Ishikawa (cell line): ENCODE data around the gene FEM1C.

Source experiments
- CEBPB ChIP-seq: IDR thresholded peaks from 2 replicates; pipeline ENCODE4 v1.6.1; 2012
- CREB1 ChIP-seq: IDR thresholded peaks from 2 replicates; pipeline ENCODE4 v1.6.1; 2012; ENCODE audit warnings: low read depth
- EGR1 ChIP-seq: IDR thresholded peaks from 2 replicates; pipeline ENCODE4 v1.6.1; 2012
- EP300 ChIP-seq: IDR thresholded peaks from 2 replicates; pipeline ENCODE4 v1.6.1; 2012; ENCODE audit warnings: borderline replicate concordance
- FOXM1 ChIP-seq: IDR thresholded peaks from 2 replicates; pipeline ENCODE4 v1.6.1; 2012; ENCODE audit warnings: low read depth, borderline replicate concordance
- NFIC ChIP-seq: IDR thresholded peaks from 2 replicates; pipeline ENCODE4 v1.6.1; 2012
- RAD21 ChIP-seq: IDR thresholded peaks from 2 replicates; pipeline ENCODE4 v1.6.1; 2012; ENCODE audit warnings: low read depth
- TAF1 ChIP-seq: IDR thresholded peaks from 2 replicates; pipeline ENCODE4 v1.6.1; 2012; ENCODE audit warnings: low read depth, mild to moderate bottlenecking
- TCF12 ChIP-seq: IDR thresholded peaks from 2 replicates; pipeline ENCODE4 v1.6.1; 2012; ENCODE audit warnings: low read depth
- TEAD4 ChIP-seq: IDR thresholded peaks from 2 replicates; pipeline ENCODE4 v1.6.1; 2012
- YY1 ChIP-seq: IDR thresholded peaks from 2 replicates; pipeline ENCODE4 v1.6.1; 2012; ENCODE audit warnings: low read depth
- ZBTB7A ChIP-seq: IDR thresholded peaks from 2 replicates; pipeline ENCODE4 v1.6.1; 2012; ENCODE audit warnings: low read depth
- TF ChIP-seq, protein P1 (sequence below): IDR thresholded peaks from 2 replicates; pipeline ENCODE4 v1.6.1; 2012
- TF ChIP-seq, protein P2 (sequence below): IDR thresholded peaks from 2 replicates; pipeline ENCODE4 v1.6.1; 2012; ENCODE audit warnings: low read depth, mild to moderate bottlenecking
- TF ChIP-seq, protein P3 (sequence below): IDR thresholded peaks from 2 replicates; pipeline ENCODE4 v1.6.1; 2012

FEM1C gene

DNA sequence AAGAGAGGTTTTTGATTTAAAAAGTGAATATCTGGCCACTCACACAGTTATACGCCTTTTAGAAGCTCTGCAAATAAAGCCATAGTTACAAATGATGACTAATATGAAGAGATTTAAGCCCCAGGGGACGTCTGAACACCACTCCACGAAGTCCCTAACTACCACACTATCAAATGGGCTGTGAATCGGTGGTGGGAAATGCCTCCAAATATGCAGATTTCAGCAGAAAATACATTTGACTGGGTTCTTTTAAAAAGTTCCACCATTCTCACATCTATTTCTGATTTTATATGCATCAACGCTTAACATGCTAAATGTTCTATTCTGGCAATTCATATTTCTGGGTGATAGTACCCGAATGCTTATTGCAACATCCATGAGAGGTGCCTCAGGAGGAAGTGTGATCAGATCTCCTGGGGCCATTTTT lies 35.2 kb upstream of the FEM1C start:
- TF ChIP-seq ZBTB7A (no peak), TCF12 (no peak), CREB1 (no peak), RAD21 (no peak), CEBPB (no peak), TAF1 (no peak), FOXM1 (no peak), YY1 (no peak), EP300 (no peak)
- TF ChIP-seq, protein P1, sequence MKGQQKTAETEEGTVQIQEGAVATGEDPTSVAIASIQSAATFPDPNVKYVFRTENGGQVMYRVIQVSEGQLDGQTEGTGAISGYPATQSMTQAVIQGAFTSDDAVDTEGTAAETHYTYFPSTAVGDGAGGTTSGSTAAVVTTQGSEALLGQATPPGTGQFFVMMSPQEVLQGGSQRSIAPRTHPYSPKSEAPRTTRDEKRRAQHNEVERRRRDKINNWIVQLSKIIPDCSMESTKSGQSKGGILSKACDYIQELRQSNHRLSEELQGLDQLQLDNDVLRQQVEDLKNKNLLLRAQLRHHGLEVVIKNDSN, result no peak
- TF ChIP-seq, protein P2, sequence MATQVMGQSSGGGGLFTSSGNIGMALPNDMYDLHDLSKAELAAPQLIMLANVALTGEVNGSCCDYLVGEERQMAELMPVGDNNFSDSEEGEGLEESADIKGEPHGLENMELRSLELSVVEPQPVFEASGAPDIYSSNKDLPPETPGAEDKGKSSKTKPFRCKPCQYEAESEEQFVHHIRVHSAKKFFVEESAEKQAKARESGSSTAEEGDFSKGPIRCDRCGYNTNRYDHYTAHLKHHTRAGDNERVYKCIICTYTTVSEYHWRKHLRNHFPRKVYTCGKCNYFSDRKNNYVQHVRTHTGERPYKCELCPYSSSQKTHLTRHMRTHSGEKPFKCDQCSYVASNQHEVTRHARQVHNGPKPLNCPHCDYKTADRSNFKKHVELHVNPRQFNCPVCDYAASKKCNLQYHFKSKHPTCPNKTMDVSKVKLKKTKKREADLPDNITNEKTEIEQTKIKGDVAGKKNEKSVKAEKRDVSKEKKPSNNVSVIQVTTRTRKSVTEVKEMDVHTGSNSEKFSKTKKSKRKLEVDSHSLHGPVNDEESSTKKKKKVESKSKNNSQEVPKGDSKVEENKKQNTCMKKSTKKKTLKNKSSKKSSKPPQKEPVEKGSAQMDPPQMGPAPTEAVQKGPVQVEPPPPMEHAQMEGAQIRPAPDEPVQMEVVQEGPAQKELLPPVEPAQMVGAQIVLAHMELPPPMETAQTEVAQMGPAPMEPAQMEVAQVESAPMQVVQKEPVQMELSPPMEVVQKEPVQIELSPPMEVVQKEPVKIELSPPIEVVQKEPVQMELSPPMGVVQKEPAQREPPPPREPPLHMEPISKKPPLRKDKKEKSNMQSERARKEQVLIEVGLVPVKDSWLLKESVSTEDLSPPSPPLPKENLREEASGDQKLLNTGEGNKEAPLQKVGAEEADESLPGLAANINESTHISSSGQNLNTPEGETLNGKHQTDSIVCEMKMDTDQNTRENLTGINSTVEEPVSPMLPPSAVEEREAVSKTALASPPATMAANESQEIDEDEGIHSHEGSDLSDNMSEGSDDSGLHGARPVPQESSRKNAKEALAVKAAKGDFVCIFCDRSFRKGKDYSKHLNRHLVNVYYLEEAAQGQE, result no peak
- TF ChIP-seq, protein P3, sequence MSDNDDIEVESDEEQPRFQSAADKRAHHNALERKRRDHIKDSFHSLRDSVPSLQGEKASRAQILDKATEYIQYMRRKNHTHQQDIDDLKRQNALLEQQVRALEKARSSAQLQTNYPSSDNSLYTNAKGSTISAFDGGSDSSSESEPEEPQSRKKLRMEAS, result no peak

DNA sequence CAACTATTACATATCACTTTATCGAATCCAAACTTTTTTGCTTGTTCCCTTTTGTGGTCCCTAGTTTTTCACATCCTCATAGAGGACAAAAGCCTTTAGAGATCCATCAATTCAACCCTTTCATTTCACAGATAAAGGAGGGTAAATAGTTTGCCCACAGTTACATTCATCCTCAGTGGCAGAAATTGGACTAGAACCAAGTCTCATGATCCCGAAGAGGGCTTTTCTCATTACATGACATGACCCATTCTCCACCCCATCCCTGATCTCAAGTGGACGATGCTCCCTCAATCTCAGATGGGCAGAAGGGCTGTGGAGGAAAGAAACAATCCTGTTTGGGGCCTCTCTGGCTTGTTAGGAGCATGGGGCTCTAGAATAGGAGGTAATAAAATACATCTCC lies 34.6 kb upstream of the FEM1C start:
- TF ChIP-seq FOXM1 (no peak), CEBPB (no peak), CREB1 (no peak), NFIC (no peak), RAD21 (no peak), YY1 (no peak), TCF12 (no peak), EGR1 (no peak), EP300 (no peak), TEAD4 (no peak), TAF1 (no peak), ZBTB7A (no peak)
- TF ChIP-seq, protein P1, result no peak
- TF ChIP-seq, protein P2, result no peak
- TF ChIP-seq, protein P3, result no peak

DNA sequence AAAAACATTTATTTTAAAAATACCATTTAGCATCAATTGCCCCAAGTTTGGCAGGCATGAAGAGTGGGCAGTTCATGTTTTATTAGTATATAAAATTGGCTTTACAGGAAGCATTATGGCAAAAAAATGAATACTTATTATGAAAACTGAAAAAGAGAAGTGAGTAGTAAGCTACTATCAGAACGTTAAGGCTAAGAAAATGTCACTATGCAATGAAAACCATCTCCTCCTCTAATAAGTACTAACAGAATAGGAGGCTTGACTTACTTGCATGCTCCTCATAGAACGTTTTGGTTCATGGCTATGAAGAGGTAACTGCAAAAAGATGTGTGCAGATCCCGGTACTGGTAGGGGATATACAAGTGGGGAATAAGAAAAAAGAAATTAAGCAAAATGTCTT lies 34.1 kb upstream of the FEM1C start:
- TF ChIP-seq TAF1, result no peak
- TF ChIP-seq, protein P1, result no peak
- TF ChIP-seq FOXM1, result no peak
- TF ChIP-seq RAD21, result no peak
- no peak for TF ChIP-seq CREB1
- TF ChIP-seq ZBTB7A, result no peak

DNA sequence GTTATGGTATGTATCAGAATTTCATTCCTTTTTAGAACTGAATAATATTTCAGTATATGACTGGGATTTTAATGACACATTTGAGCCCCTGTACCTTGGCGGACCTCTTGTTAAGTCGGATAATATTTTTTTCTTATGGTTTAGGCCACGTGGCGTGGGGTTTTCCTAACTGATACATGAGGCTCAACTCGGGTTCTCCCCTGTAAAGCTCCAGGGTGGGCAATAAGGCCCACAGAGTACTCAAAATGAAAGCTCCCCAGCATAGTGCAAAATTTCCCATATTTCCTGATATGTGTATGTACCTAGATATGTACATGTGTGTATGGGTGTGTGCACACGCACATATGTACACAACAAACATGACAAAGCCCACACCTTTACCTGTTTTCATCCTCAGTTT lies 33.2 kb upstream of the FEM1C start:
- TF ChIP-seq, protein P2, result no peak
- TF ChIP-seq CREB1 (no peak), FOXM1 (no peak), EP300 (no peak), EGR1 (no peak)
- TF ChIP-seq, protein P3, result no peak
- TF ChIP-seq, protein P1, result no peak
